Uterus (tissue), 2 donors: ENCODE data around the gene RET.

ENCODE experiments used
- CTCF ChIP-seq, 4 experiments: fragments of 200-600 bp in 2 of 4; fragments of 450-650 bp in 2 of 4; sonication (generic) in 2 of 4; IDR thresholded peaks; one replicate each; pipeline ENCODE4 v1.5.1; 2016 to 2019; ENCODE audit warnings: antibody characterized with exemption in 4 of 4, mild to moderate bottlenecking in 2 of 4, moderate library complexity in 1 of 4
- POLR2A ChIP-seq, 2 donors: fragments of 450-650 bp; IDR thresholded peaks; one replicate each; pipeline ENCODE4 v1.6.1; 2016; ENCODE audit warnings: antibody characterized with exemption in 2 of 2, mild to moderate bottlenecking in 1 of 2, moderate library complexity in 1 of 2

DNA sequence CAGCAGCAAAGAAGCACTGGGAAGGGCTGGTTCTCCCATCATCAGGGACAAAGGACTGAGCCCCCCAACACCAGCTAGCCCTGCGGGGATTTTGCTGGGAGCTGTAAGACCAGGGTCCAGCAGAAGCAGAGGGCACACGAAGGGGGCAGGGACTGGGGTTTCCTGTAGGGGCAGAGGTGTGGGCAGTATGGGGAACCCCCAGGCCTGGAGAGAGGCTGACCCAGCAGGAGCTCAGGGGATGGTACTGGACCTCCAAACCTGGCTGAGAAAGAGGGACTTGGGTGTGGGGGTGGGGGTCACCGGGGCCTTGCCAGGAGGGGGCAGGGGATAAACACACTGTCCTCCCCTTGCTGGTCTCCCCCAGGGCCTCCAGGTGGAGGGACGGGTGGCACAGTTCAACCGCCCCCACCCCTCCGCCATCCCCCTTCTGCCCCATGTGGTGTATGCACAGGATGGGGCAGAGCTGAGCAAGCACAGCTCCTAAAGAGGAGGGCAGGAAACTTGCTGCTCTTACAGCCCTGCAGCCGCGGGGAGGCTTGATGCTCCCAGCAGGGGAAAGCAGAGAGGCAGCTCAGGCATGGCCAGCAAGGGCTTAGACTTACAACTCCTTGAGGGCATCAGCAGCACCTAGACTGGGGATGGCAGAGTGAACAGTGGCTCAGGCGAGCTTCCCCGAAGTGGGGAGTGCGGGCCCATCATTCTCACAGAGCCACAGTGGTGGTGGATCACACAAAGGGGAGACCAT lies 12.4 kb upstream of the RET start:
- TF ChIP-seq CTCF (IDR thresholded peaks at IDR 0.05) (no peak), POLR2A (IDR thresholded peaks at IDR 0.05) (no peak)
